Panc1 (cell line): ENCODE measurements around the gene SMIM15. TPM values are rescaled to one million over a fixed set of nuclear protein-coding genes. Genes with fewer than 3 reads are reported as not detected.

Source experiments
- ATAC-seq: fragments of 200-7000 bp; cut with Tn5 transposase; 2 replicates; pipeline ENCODE4 v1.9.1; 2020; ENCODE audit warnings: mild to moderate bottlenecking, moderate library complexity
- BruUV-seq: library from RNA; stranded (reverse); fragments of 400-500 nt; replicated peaks from 2 replicates; lab custom pipeline; 2021; lab: Mats Ljungman, UMichigan
- CTCF ChIA-PET: fragments of 300-600 bp; sonication (Branson Sonifier 250); formaldehyde crosslinking; loops from one replicate; lab custom pipeline; 2022; ENCODE audit warnings: antibody characterized with exemption; lab: Charles Lee
- POLR2A ChIA-PET: fragments of 300-600 bp; sonication (Branson Sonifier 250); formaldehyde crosslinking; loops from one replicate; lab custom pipeline; 2022; ENCODE audit warnings: antibody characterized with exemption; lab: Charles Lee
- DNase-seq: peaks from one replicate; pipeline ENCODE4 v3.0.0-alpha.2; 2010; ENCODE audit warnings: low read depth, low spot score
- H3K27ac ChIP-seq: 2 replicates; pipeline ENCODE4 v1.5.1; 2011; ENCODE audit warnings: mild to moderate bottlenecking, low read length, inconsistent platforms
- H3K27me3 ChIP-seq: fragments of 200-500 bp; sonication (Bioruptor generic); 2 replicates; pipeline ENCODE4 v1.6.0; 2014; ENCODE audit warnings: low read length, inconsistent platforms; ENCODE audit not compliant: control insufficient read depth, insufficient read depth
- H3K36me3 ChIP-seq: fragments of 200-500 bp; sonication (Bioruptor generic); 2 replicates; pipeline ENCODE4 v1.5.1; 2014; ENCODE audit warnings: inconsistent platforms, mild to moderate bottlenecking, low read length, moderate library complexity; ENCODE audit not compliant: control insufficient read depth, insufficient read depth
- H3K4me1 ChIP-seq: 2 replicates; pipeline ENCODE4 v1.5.1; 2011; ENCODE audit warnings: inconsistent platforms, mild to moderate bottlenecking, low read length, moderate library complexity; ENCODE audit not compliant: control insufficient read depth, insufficient read depth
- H3K4me3 ChIP-seq, 2 experiments: 2 replicates each; pipeline ENCODE4 v1.5.1; 2011 to 2012; ENCODE audit warnings: low read depth in 2 of 2, low read length in 2 of 2, mild to moderate bottlenecking in 2 of 2, inconsistent platforms in 1 of 2, moderate library complexity in 1 of 2
- H3K9me3 ChIP-seq: fragments of 200-500 bp; sonication (Bioruptor generic); 2 replicates; pipeline ENCODE4 v1.5.1; 2014; ENCODE audit warnings: low read depth, mild to moderate bottlenecking, inconsistent platforms, low read length, moderate library complexity; ENCODE audit not compliant: control insufficient read depth, insufficient read depth
- CTCF ChIP-seq: fragments of 450-650 bp; IDR thresholded peaks from 2 replicates; pipeline ENCODE4 v1.5.1; 2017; ENCODE audit warnings: mild to moderate bottlenecking
- POLR2AphosphoS5 ChIP-seq: IDR thresholded peaks from 2 replicates; pipeline ENCODE4 v1.6.1; 2012; ENCODE audit warnings: mild to moderate bottlenecking, low read depth, low read length, moderate library complexity
- SIN3A ChIP-seq: IDR thresholded peaks from 2 replicates; pipeline ENCODE4 v1.6.1; 2012; ENCODE audit warnings: low read depth, mild to moderate bottlenecking, low read length, moderate library complexity, borderline replicate concordance; ENCODE audit not compliant: insufficient read depth
- TCF7L2 ChIP-seq: IDR thresholded peaks from 2 replicates; pipeline ENCODE4 v1.6.1; 2011; ENCODE audit warnings: mild to moderate bottlenecking, low read depth, low read length, inconsistent platforms
- in situ Hi-C: cut with HindIII; loops from 2 replicates; pipeline ENCODE4 v1.10.0; 2016; ENCODE audit warnings: low sequenced_read_pairs, low pct_unique_long_range_greater_than_20kb
- intact Hi-C: fragments of 100-400 bp; cut with micrococcal nuclease; formaldehyde crosslinking; loops from one replicate; pipeline ENCODE4 v1.10.0; 2022; ENCODE audit not compliant: unreplicated experiment
- total RNA-seq: library from RNA; stranded (reverse); gene quantifications from one replicate; pipeline ENCODE4 v1.2.1, GENCODE V29; 2021; ENCODE audit not compliant: unreplicated experiment
- TF ChIP-seq, protein P1 (sequence below), 2 experiments: IDR thresholded peaks; 2 replicates each; pipeline ENCODE4 v1.6.1; 2011 to 2012; ENCODE audit warnings: low read depth in 2 of 2, control low read depth in 1 of 2, low read length in 1 of 2, mild to moderate bottlenecking in 1 of 2, moderate library complexity in 1 of 2; ENCODE audit not compliant: insufficient read depth in 1 of 2

SMIM15 gene
- total RNA-seq, 1 experiment from 2014 or later: 77.5 TPM

DNA sequence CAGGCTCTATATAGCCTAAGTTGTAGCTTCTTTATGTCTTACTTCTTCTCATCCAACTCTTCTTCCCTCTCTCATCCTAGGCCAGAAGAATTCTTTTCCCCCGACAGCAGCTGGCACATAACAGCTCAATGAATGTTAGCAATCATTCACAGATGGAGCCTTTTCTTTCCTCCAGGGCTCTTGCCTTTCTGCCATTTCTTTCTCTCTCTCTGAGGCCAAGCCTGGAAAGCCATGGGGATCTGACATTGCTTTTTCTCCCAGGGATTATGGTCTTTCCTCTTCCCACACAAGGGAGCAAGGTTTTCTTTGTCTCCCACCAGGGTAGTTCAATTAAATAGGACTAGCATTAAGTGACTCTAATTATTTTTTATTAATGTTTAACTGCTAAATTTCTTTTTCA, 20.5 kb downstream of the SMIM15 start:
- no peak for DNase-seq
- in situ Hi-C loops (no loop called here), intact Hi-C loops (no loop called here)
- no peak for TF ChIP-seq CTCF
- TF ChIP-seq, protein P1, sequence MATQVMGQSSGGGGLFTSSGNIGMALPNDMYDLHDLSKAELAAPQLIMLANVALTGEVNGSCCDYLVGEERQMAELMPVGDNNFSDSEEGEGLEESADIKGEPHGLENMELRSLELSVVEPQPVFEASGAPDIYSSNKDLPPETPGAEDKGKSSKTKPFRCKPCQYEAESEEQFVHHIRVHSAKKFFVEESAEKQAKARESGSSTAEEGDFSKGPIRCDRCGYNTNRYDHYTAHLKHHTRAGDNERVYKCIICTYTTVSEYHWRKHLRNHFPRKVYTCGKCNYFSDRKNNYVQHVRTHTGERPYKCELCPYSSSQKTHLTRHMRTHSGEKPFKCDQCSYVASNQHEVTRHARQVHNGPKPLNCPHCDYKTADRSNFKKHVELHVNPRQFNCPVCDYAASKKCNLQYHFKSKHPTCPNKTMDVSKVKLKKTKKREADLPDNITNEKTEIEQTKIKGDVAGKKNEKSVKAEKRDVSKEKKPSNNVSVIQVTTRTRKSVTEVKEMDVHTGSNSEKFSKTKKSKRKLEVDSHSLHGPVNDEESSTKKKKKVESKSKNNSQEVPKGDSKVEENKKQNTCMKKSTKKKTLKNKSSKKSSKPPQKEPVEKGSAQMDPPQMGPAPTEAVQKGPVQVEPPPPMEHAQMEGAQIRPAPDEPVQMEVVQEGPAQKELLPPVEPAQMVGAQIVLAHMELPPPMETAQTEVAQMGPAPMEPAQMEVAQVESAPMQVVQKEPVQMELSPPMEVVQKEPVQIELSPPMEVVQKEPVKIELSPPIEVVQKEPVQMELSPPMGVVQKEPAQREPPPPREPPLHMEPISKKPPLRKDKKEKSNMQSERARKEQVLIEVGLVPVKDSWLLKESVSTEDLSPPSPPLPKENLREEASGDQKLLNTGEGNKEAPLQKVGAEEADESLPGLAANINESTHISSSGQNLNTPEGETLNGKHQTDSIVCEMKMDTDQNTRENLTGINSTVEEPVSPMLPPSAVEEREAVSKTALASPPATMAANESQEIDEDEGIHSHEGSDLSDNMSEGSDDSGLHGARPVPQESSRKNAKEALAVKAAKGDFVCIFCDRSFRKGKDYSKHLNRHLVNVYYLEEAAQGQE (IDR thresholded peaks at IDR 0.05; ENCODE audit: insufficient read depth in 1 of 2, low read depth in 2 of 2, low read length in 1 of 2): no peak
- no peak for TF ChIP-seq TCF7L2
- TF ChIP-seq SIN3A: no peak
- no peak for TF ChIP-seq POLR2AphosphoS5
- H3K4me1 ChIP-seq: no peaks in the 10 kb centered on the region
- no peaks in the 10 kb centered on the region for H3K36me3 ChIP-seq
- ATAC-seq: no peak
- ChIA-PET CTCF (no interaction called here), POLR2A (no interaction called here)
- no peaks in the 10 kb centered on the region for H3K27me3 ChIP-seq
- no peak overlapping the region for H3K4me3 ChIP-seq
- no peak overlapping the region for H3K27ac ChIP-seq
- H3K9me3 ChIP-seq: no peaks in the 10 kb centered on the region
- no TSS peak for BruUV-seq

DNA sequence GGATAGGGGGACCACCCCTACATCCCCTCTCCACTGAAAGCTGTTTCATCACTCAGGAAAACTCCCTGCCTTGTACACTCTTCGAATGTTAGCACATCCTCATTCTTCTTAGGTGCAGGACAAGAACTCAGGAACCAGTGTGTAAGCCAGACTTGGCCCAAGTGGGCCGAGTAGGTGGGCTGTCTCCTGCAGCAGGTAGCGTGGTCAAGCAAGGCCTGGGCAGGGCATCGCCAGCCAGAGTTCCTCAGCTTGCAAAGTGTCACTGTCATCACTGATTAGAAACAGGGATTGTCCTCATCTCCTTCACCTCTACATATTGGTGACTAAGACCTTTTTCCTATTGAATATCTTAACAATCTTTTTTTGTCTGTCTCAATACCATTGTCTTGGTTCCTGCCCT, 22.3 kb downstream of the SMIM15 start:
- ChIA-PET CTCF (no interaction called here), POLR2A (no interaction called here)
- intact Hi-C loops: no loop called here
- Histone ChIP-seq H3K4me3 (no peak overlapping the region), H3K36me3 (no peaks in the 10 kb centered on the region), H3K4me1 (no peaks in the 10 kb centered on the region), H3K27ac (no peak overlapping the region), H3K27me3 (no peaks in the 10 kb centered on the region), H3K9me3 (no peaks in the 10 kb centered on the region)
- TF ChIP-seq TCF7L2 (no peak), POLR2AphosphoS5 (no peak), SIN3A (no peak)
- TF ChIP-seq, protein P1 (IDR thresholded peaks at IDR 0.05; ENCODE audit: insufficient read depth in 1 of 2, low read depth in 2 of 2, low read length in 1 of 2): no peak
- no TSS peak for BruUV-seq
- in situ Hi-C loops: no loop called here
- DNase-seq (no peak), ATAC-seq (no peak)
